Activated naive CD8-positive, alpha-beta T cell treated with anti-CD3 and anti-CD28 coated beads, Interleukin-2, amount 50 U/mL, for 24 hours (primary cell): ENCODE measurements around the gene KIF6.
"Not testable (repeated sequence)": the region's sequence is repeated elsewhere in the genome, so short reads cannot be mapped to it uniquely, and the experiment has no call there.

ENCODE experiments used
- ATAC-seq: fragments of 150-1000 bp; cut with Tn5 transposase; one replicate; pipeline ENCODE4 v1.10.0; 2021
- DNase-seq: peaks from one replicate; pipeline ENCODE4 v3.0.0; 2021
- H3K27ac Mint-ChIP-seq: one replicate; pipeline ENCODE4 v1.8.0; 2021; ENCODE audit warnings: mild to moderate bottlenecking, mixed read lengths
- H3K27me3 Mint-ChIP-seq: one replicate; pipeline ENCODE4 v1.8.0; 2021; ENCODE audit warnings: mixed read lengths
- H3K36me3 Mint-ChIP-seq: one replicate; pipeline ENCODE4 v1.8.0; 2021; ENCODE audit warnings: low read depth, mixed read lengths
- H3K4me1 Mint-ChIP-seq: one replicate; pipeline ENCODE4 v1.8.0; 2021; ENCODE audit warnings: mixed read lengths
- H3K4me3 Mint-ChIP-seq: one replicate; pipeline ENCODE4 v1.8.0; 2021; ENCODE audit warnings: mild to moderate bottlenecking, moderate library complexity, mixed read lengths
- H3K9me3 Mint-ChIP-seq: one replicate; pipeline ENCODE4 v1.8.0; 2021; ENCODE audit warnings: mixed read lengths

The KIF6 gene

GRCh38 chr6:39752835-39753724 lies 27.9 kb upstream of the KIF6 start:
- H3K27ac Mint-ChIP-seq, result no peak overlapping the region
- H3K4me3 Mint-ChIP-seq, result no peak overlapping the region
- ATAC-seq, result no peak

DNA sequence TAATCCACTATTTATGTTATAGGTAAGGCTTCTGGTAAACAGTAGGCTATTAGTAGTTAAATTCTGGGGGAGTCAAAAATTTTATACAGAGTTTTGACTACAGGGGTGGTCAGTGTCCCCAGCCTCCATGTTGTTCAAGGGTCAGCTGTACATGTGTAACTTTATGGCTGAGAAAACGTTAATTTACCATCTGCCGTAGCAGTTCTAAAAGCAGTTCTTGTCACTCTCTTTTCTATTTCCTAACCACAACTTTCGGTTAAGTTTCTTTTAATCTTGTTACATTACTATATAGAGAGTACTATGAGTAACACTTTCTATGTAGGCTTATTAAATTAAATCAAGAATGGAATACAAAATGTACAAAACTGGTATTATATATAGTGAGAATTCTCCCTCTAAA lies 21.6 kb upstream of the KIF6 start:
- no peak overlapping the region for H3K4me3 Mint-ChIP-seq
- H3K27ac Mint-ChIP-seq, result no peak overlapping the region
- no peaks in the 10 kb centered on the region for H3K36me3 Mint-ChIP-seq
- H3K9me3 Mint-ChIP-seq, result no peaks in the 10 kb centered on the region
- ATAC-seq (no peak), DNase-seq (no peak)
- H3K4me1 Mint-ChIP-seq, result no peaks in the 10 kb centered on the region
- peaks cover 6% of the 10 kb centered on the region for H3K27me3 Mint-ChIP-seq

More at GRCh38 chr6:39752835-39753724, 27.9 kb upstream of the KIF6 start:
- no peaks in the 10 kb centered on the region for H3K36me3 Mint-ChIP-seq
- H3K4me1 Mint-ChIP-seq, result no peaks in the 10 kb centered on the region
- peaks cover 1% of the 10 kb centered on the region for H3K27me3 Mint-ChIP-seq
- no peak for DNase-seq
- H3K9me3 Mint-ChIP-seq, result no peaks in the 10 kb centered on the region

GRCh38 chr6:39733704-39734103 lies 8.5 kb upstream of the KIF6 start:
- no peaks in the 10 kb centered on the region for H3K4me1 Mint-ChIP-seq
- no peak overlapping the region for H3K4me3 Mint-ChIP-seq
- peaks cover 19% of the 10 kb centered on the region for H3K27me3 Mint-ChIP-seq
- no peaks in the 10 kb centered on the region for H3K36me3 Mint-ChIP-seq
- no peaks in the 10 kb centered on the region for H3K9me3 Mint-ChIP-seq
- DNase-seq, result no peak
- no peak for ATAC-seq
- H3K27ac Mint-ChIP-seq, result no peak overlapping the region

DNA sequence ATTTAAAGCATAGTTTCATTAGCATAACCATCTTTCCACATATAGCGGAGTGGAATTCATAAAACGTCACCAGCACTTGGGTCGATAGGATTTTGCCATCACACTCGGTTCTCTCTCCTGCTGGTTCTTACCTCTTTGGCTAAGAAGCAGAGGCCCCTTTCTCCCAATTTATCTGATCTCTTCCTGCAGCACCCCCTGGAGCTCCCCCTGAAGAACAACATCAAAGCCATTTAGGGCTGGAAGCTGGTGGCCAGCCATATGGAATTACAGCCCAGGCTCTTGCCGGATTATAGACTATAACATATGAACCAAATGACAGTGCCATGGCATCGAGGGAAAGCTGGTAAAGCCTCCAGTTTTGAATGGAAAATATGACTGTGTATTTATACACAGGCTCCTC lies 6.4 kb upstream of the KIF6 start:
- no peak for DNase-seq
- no peaks in the 10 kb centered on the region for H3K4me1 Mint-ChIP-seq
- H3K36me3 Mint-ChIP-seq, result no peaks in the 10 kb centered on the region
- H3K4me3 Mint-ChIP-seq, result no peak overlapping the region
- H3K27me3 Mint-ChIP-seq, result peaks cover 19% of the 10 kb centered on the region
- no peak for ATAC-seq
- H3K9me3 Mint-ChIP-seq, result no peaks in the 10 kb centered on the region
- H3K27ac Mint-ChIP-seq, result no peak overlapping the region

DNA sequence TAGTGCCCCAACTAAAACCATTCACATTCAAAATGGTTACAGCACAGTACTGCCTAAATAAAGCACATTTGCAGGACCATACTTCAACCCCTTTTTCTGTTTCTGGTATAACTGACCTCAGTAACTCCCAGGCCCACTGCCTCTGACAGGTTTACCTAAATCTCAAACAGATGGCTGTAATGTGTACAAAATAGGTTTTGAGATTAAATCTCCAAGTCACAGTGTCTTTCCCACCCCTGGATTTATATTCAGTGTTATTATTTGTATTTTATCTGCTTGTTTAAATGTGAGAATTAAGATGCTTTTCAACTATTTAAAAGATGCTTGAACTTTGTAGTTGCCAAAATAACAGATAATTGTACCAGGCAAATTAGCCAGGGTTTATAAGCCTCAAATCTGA lies 4.7 kb upstream of the KIF6 start:
- no peak for ATAC-seq
- Mint-ChIP-seq H3K27ac (no peak overlapping the region), H3K4me1 (peaks cover 2% of the 10 kb centered on the region), H3K27me3 (peaks cover 14% of the 10 kb centered on the region), H3K36me3 (no peaks in the 10 kb centered on the region), H3K9me3 (no peaks in the 10 kb centered on the region), H3K4me3 (no peak overlapping the region)
- no peak for DNase-seq

DNA sequence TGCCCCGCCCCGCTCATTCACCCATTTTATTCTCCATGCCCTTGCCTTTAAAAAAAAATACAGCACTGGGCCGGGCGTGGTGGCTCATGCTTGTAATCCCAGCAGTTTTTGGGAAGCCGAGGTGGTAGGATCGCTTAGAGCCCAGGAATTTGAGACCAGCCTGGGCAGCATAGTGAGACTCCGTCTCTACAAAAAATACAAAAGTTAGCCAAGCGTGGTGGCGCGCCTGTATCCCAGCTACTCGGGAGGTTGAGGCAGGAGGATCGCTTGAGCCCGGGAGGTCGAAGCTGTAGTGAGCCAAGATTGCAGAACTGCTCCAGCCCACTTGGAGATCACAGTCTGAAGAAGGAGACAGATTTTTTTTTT lies 407 bp upstream of the KIF6 start:
- ATAC-seq, result no peak
- H3K36me3 Mint-ChIP-seq, result no peaks in the 10 kb centered on the region
- H3K27me3 Mint-ChIP-seq, result no peaks in the 10 kb centered on the region
- H3K4me3 Mint-ChIP-seq, result peak overlapping the region; percentile 91
- H3K4me1 Mint-ChIP-seq, result peaks cover 4% of the 10 kb centered on the region
- no peaks in the 10 kb centered on the region for H3K9me3 Mint-ChIP-seq
- no peak overlapping the region for H3K27ac Mint-ChIP-seq
- no peak for DNase-seq

- not testable (repeated sequence) for H3K9me3 Mint-ChIP-seq, DNase-seq, H3K27me3 Mint-ChIP-seq, H3K4me3 Mint-ChIP-seq, H3K4me1 Mint-ChIP-seq, H3K27ac Mint-ChIP-seq, H3K36me3 Mint-ChIP-seq, ATAC-seq
Observed at GRCh38 chr6:39723350-39723749, 1.9 kb downstream of the KIF6 start.

DNA sequence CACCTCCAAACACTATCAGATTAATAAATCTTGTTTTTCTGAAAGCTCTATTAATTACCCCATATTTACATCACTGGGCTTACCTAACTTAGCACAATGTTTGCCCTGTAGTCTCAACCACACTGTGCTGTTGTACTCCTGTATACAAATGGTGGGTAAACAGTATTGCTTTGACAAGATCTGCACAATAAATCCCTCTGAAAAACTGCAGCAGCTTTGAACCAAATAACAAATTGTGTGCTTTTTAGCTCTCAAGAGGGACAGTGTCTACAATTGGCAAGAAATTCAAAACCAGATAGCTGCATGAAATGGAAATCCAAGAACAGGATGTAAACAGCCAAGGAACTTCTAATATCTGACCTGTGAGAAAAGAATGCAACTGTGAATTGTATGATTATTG lies 10.4 kb downstream of the KIF6 start:
- Mint-ChIP-seq H3K4me3 (no peak overlapping the region), H3K27ac (no peak overlapping the region), H3K4me1 (no peaks in the 10 kb centered on the region), H3K36me3 (no peaks in the 10 kb centered on the region), H3K27me3 (peaks cover 10% of the 10 kb centered on the region), H3K9me3 (no peaks in the 10 kb centered on the region)
- ATAC-seq (no peak), DNase-seq (no peak)

DNA sequence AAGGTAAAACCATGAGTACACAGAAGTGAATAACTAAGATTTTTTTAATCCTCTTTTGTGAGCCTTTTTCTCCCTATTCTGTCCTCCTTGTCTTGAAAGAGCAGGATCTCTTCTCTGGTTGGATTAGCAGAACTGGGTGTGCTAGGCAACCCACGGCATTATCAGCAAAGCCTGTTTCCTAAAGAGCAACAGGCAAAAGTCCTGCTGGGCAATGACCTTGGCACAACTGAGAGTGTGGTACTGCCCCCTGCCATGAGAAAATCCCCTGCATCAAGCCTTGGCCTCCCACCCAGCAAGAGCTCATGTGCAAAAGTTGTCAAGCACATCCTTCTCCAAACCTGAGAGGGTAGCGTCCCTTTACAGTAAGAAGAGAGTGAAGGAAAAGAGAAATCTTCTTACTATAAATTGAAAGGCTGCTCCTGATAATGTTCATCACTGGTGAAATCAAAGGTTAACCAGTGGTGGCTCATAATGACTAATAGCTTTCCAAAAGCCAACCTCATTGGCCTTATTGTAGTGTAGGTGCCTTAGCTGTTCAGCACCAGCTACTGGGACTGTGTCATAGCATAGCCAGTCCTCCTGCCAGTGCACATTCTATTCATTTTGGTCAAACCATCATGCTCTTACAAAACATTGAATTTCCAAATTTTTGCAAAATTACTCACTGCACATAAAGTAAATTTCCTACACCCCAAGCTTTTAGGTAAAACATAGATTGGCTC lies 17.1 kb downstream of the KIF6 start:
- H3K36me3 Mint-ChIP-seq, result no peaks in the 10 kb centered on the region
- no peak for DNase-seq
- no peak for ATAC-seq
- H3K4me1 Mint-ChIP-seq, result no peaks in the 10 kb centered on the region
- H3K9me3 Mint-ChIP-seq, result no peaks in the 10 kb centered on the region
- no peak overlapping the region for H3K4me3 Mint-ChIP-seq
- H3K27ac Mint-ChIP-seq, result no peak overlapping the region
- peaks cover 8% of the 10 kb centered on the region for H3K27me3 Mint-ChIP-seq

DNA sequence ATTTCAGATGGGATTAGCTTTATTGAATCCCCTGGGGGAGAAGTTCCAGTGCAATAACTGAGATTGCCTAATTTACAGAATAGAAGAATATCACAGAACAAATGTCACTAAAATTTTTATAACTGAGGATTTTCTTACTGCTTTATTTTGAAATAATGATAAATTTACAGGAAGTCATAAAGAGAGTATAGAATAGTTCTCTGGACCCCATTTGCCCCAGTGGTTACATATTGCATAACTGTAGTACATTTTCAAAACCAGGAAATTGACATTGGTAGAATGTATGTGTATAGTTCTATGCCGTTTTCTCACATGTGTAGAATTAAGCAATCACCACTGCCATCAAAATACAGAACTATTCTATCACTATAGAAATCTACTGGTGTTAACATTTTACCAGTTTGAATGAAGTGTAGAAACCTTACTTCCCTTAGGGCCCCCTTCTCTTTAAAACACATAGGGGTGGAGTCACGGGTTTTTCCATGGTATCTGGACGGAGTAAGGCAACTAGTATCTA lies 18.3 kb downstream of the KIF6 start:
- DNase-seq (no peak), ATAC-seq (no peak)
- Mint-ChIP-seq H3K4me3 (no peak overlapping the region), H3K27ac (no peak overlapping the region), H3K4me1 (no peaks in the 10 kb centered on the region), H3K36me3 (no peaks in the 10 kb centered on the region), H3K27me3 (peaks cover 5% of the 10 kb centered on the region), H3K9me3 (no peaks in the 10 kb centered on the region)

- DNase-seq, result no peak
- no peak overlapping the region for H3K4me3 Mint-ChIP-seq
- no peaks in the 10 kb centered on the region for H3K36me3 Mint-ChIP-seq
- ATAC-seq, result no peak
- H3K4me1 Mint-ChIP-seq, result no peaks in the 10 kb centered on the region
- no peak overlapping the region for H3K27ac Mint-ChIP-seq
- H3K27me3 Mint-ChIP-seq, result peaks cover 2% of the 10 kb centered on the region
- H3K9me3 Mint-ChIP-seq, result no peaks in the 10 kb centered on the region
Observed at GRCh38 chr6:39702265-39702664, 22.9 kb downstream of the KIF6 start.

- H3K27me3 Mint-ChIP-seq, result peaks cover 5% of the 10 kb centered on the region
- H3K36me3 Mint-ChIP-seq, result no peaks in the 10 kb centered on the region
- ATAC-seq (no peak), DNase-seq (no peak)
- H3K4me1 Mint-ChIP-seq, result no peaks in the 10 kb centered on the region
- H3K9me3 Mint-ChIP-seq, result no peaks in the 10 kb centered on the region
- H3K4me3 Mint-ChIP-seq, result no peak overlapping the region
- no peak overlapping the region for H3K27ac Mint-ChIP-seq
Observed at GRCh38 chr6:39700362-39700761, 24.8 kb downstream of the KIF6 start.

DNA sequence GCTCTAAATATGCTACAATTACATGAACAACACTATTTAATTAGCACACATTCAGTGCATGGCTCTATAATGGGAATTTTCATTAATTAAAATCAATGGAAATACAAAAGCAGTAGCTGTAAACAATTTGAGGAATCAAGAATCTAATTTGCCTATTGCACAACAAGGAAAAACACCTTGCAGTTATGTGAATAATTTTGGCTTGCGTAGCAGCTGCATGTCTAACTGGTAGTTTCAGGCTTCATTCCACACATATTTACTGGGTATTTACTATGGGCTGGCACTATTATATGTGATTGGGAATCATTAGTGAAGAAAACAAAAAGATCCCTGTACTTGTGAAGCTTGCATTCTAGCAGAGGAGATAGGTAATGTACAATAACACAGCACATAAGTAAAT lies 26.4 kb downstream of the KIF6 start:
- H3K27me3 Mint-ChIP-seq, result peaks cover 6% of the 10 kb centered on the region
- H3K36me3 Mint-ChIP-seq, result no peaks in the 10 kb centered on the region
- no peak for ATAC-seq
- H3K9me3 Mint-ChIP-seq, result no peaks in the 10 kb centered on the region
- H3K4me3 Mint-ChIP-seq, result no peak overlapping the region
- no peak overlapping the region for H3K27ac Mint-ChIP-seq
- DNase-seq, result no peak
- H3K4me1 Mint-ChIP-seq, result no peaks in the 10 kb centered on the region

DNA sequence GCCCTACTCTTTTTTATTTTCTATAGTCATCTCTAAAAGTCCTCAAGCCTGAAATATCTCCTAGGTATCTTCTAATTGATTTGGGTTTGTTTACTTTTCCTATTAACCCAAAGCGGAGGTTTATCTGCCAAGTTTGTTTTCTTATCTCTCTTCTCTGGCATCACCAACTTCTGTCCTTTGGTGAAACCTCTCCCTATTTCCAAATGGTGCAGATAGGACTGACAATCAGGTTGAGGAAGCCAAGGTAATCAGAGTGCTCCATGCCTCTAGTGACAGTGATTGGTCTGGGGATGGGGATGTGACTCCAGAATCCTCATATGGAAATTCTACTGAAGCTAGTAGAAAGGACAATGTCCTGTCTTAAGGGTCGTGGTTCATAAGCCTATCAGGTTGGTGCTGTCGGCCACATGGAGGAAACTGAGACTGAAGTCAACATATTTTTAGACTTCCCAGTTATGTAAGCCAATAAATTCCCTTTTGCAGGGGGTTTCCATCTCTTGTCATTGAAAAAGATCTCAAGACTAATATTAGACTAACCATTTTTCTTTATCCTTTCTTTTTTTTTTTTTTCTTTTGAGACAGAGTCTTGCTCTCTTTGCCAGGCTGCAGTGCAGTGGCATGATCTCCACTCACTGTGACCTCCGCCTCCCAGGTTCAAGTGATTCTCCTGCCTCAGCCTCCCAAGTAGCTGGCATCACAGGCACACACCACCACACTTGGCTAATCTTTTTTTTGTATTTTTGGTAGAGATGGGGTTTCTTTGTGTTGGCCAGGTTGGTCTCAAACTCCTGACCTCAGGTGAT lies 28.0 kb downstream of the KIF6 start:
- Mint-ChIP-seq H3K27me3 (peaks cover 10% of the 10 kb centered on the region), H3K4me3 (no peak overlapping the region), H3K4me1 (no peaks in the 10 kb centered on the region), H3K27ac (no peak overlapping the region), H3K36me3 (no peaks in the 10 kb centered on the region), H3K9me3 (no peaks in the 10 kb centered on the region)
- ATAC-seq (no peak), DNase-seq (no peak)
